K562 (cell line): ENCODE measurements around the gene DNAH8. TPM values are rescaled to one million over a fixed set of nuclear protein-coding genes. Genes with fewer than 3 reads are reported as not detected.

ENCODE experiments used
- ATAC-seq: fragments of 200-7000 bp; cut with Tn5 transposase; 3 replicates; pipeline ENCODE4 v1.9.1; 2020; ENCODE audit warnings: moderate library complexity
- BruUV-seq: library from RNA; stranded (reverse); fragments of 400-500 nt; replicated peaks from 2 replicates; lab custom pipeline; 2021; lab: Mats Ljungman, UMichigan
- CTCF ChIA-PET: fragments of 300-600 bp; formaldehyde crosslinking; extraction: SDS; loops from one replicate; lab custom pipeline; 2021; ENCODE audit warnings: low intra/inter-chr PET ratio; lab: Yijun Ruan, JAX
- POLR2A ChIA-PET: fragments of 300-600, 350-650 bp; sonication (Branson Sonifier 250); formaldehyde crosslinking; extraction: SDS; loops from one replicate; lab custom pipeline; 2021; ENCODE audit warnings: antibody characterized with exemption, inconsistent platforms; lab: Yijun Ruan, JAX
- DNase-seq, 4 experiments: peaks; one replicate each; pipeline versions ENCODE4 v3.0.0 to v3.0.0-alpha.2; 2011 to 2018; ENCODE audit warnings: low spot score in 3 of 4, mixed read lengths in 3 of 4; ENCODE audit errors: extremely low read depth in 1 of 4
- FAIRE-seq: peaks from 2 replicates; lab custom pipeline; 2011; peaks lifted over from hg19 to GRCh38; lab: Jason Lieb, UNC
- H2AFZ ChIP-seq: 2 replicates; pipeline ENCODE4 v1.6.0; 2011; ENCODE audit warnings: low read depth, low read length, control low read depth, inconsistent platforms
- H3K27ac ChIP-seq: fragments of 200-600 bp; 3 replicates; pipeline ENCODE4 v1.8.0; 2011; ENCODE audit warnings: low read depth, mild to moderate bottlenecking, control low read depth, inconsistent platforms, low read length, moderate library complexity, mixed read lengths; ENCODE audit errors: extremely low read depth
- H3K27me3 ChIP-seq, 2 experiments: fragments of 300-600 bp in 1 of 2; 2 replicates in 1 of 2; 3 replicates in 1 of 2; pipeline versions ENCODE4 v1.6.0 to v1.8.0; 2011; ENCODE audit warnings: inconsistent platforms in 2 of 2, low read length in 2 of 2, mild to moderate bottlenecking in 1 of 2, mixed read lengths in 1 of 2, moderate library complexity in 1 of 2; ENCODE audit not compliant: control insufficient read depth in 2 of 2, insufficient read depth in 2 of 2
- H3K36me3 ChIP-seq: fragments of 300-600 bp; 3 replicates; pipeline ENCODE4 v1.8.0; 2011; ENCODE audit warnings: mild to moderate bottlenecking, low read length, inconsistent platforms; ENCODE audit not compliant: control insufficient read depth, insufficient read depth
- H3K4me1 ChIP-seq, 2 experiments: fragments of 200-600 bp in 1 of 2; replicated peaks in 1 of 2; 2 replicates in 1 of 2; 3 replicates in 1 of 2; pipeline versions ENCODE4 v1.5.1 to v1.8.0; 2011; ENCODE audit warnings: inconsistent platforms in 2 of 2, low read length in 2 of 2, mild to moderate bottlenecking in 1 of 2, mixed read lengths in 1 of 2, moderate library complexity in 1 of 2; ENCODE audit not compliant: control insufficient read depth in 2 of 2, insufficient read depth in 2 of 2
- H3K4me2 ChIP-seq: 2 replicates; pipeline ENCODE4 v1.6.1; 2011; ENCODE audit warnings: low read length, control low read depth, inconsistent platforms, mixed read lengths; ENCODE audit not compliant: insufficient read depth
- H3K4me3 ChIP-seq: fragments of 200-600 bp; sonication (generic), shearing (Covaris generic); 2 replicates; pipeline ENCODE4 v1.5.1; 2016; ENCODE audit warnings: control low read depth, inconsistent platforms
- H3K79me2 ChIP-seq: fragments of 200-600 bp; 3 replicates; pipeline ENCODE4 v1.8.0; 2011; ENCODE audit warnings: low read length, inconsistent platforms; ENCODE audit not compliant: control insufficient read depth, insufficient read depth
- H3K9ac ChIP-seq, 2 experiments: 2 replicates each; pipeline versions ENCODE4 v1.6.0 to v1.6.1; 2011; ENCODE audit warnings: low read depth in 2 of 2, low read length in 2 of 2, control low read depth in 1 of 2, inconsistent platforms in 1 of 2, mild to moderate bottlenecking in 1 of 2, mixed read lengths in 1 of 2; ENCODE audit not compliant: insufficient read depth in 1 of 2
- H3K9me1 ChIP-seq: one replicate; pipeline ENCODE4 v1.6.0; 2011; ENCODE audit warnings: inconsistent platforms, mild to moderate bottlenecking, low read length, moderate library complexity; ENCODE audit not compliant: control insufficient read depth, insufficient read depth
- H3K9me3 ChIP-seq: replicated peaks from 2 replicates; pipeline ENCODE4 v1.5.1; 2011; ENCODE audit warnings: low read depth, low read length, inconsistent platforms; ENCODE audit not compliant: control insufficient read depth, insufficient read depth
- H4K20me1 ChIP-seq: replicated peaks from 2 replicates; pipeline ENCODE4 v1.6.1; 2011; ENCODE audit warnings: low read length, inconsistent platforms, mixed read lengths; ENCODE audit not compliant: control insufficient read depth, insufficient read depth
- ATF6 ChIP-seq: sonication (generic); formaldehyde crosslinking; IDR thresholded peaks from 2 replicates; pipeline ENCODE4 v1.4.0; 2020; ENCODE audit warnings: mild to moderate bottlenecking, missing genetic modification reagents
- CCNT2 ChIP-seq: IDR thresholded peaks from 2 replicates; pipeline ENCODE4 v1.6.1; 2011; ENCODE audit warnings: borderline replicate concordance, low read depth, mild to moderate bottlenecking, moderate library complexity, mixed read lengths, low read length; ENCODE audit not compliant: insufficient read length; ENCODE audit errors: extremely low read depth
- PHTF2 ChIP-seq: fragments of 250-450 bp; sonication (Bioruptor Pico); IDR thresholded peaks from 2 replicates; pipeline ENCODE4 v1.5.0; 2021; ENCODE audit warnings: mild to moderate bottlenecking
- POLR2AphosphoS2 ChIP-seq: IDR thresholded peaks from 2 replicates; pipeline ENCODE4 v1.6.1; 2012; ENCODE audit warnings: low read length, improper control_type of control experiment
- SFPQ ChIP-seq: fragments of 200-400 bp; formaldehyde crosslinking; IDR thresholded peaks from 2 replicates; pipeline ENCODE4 v1.6.1; 2017; ENCODE audit warnings: mild to moderate bottlenecking, low read depth, low read length, moderate library complexity
- SRF ChIP-seq, 2 experiments: fragments of 250-450, 450-650 bp in 1 of 2; sonication (Bioruptor Pico) in 1 of 2; sonication (generic) in 1 of 2; formaldehyde crosslinking; IDR thresholded peaks; 2 replicates each; pipeline versions ENCODE4 v1.5.0 to v1.5.1; 2020 to 2022; ENCODE audit warnings: mild to moderate bottlenecking in 1 of 2, missing genetic modification reagents in 1 of 2
- TGIF2 ChIP-seq: sonication (generic); formaldehyde crosslinking; IDR thresholded peaks from 2 replicates; pipeline ENCODE4 v1.8.1; 2022; ENCODE audit warnings: mild to moderate bottlenecking, missing genetic modification reagents, moderate library complexity
- USF1 ChIP-seq: sonication (generic); formaldehyde crosslinking; IDR thresholded peaks from 2 replicates; pipeline ENCODE4 v1.9.0; 2022; ENCODE audit warnings: mild to moderate bottlenecking, missing genetic modification reagents
- ZHX1 ChIP-seq: fragments of 150-350 bp; conservative IDR thresholded peaks from 2 replicates; pipeline ENCODE4 v1.6.1; 2014; ENCODE audit warnings: low read length
- ZNF3 ChIP-seq: fragments of 250-450 bp; sonication (Bioruptor Pico); IDR thresholded peaks from 2 replicates; pipeline ENCODE4 v1.5.0; 2021; ENCODE audit warnings: mild to moderate bottlenecking, moderate library complexity
- ZNF431 ChIP-seq: sonication (generic); formaldehyde crosslinking; IDR thresholded peaks from 2 replicates; pipeline ENCODE4 v1.8.0; 2022; ENCODE audit warnings: mild to moderate bottlenecking, missing genetic modification reagents
- ZNF57 ChIP-seq: fragments of 450-650 bp; formaldehyde crosslinking; IDR thresholded peaks from 2 replicates; pipeline ENCODE4 v1.4.0; 2020; ENCODE audit warnings: mild to moderate bottlenecking, moderate library complexity
- ZNF717 ChIP-seq: fragments of 250-450 bp; sonication (Bioruptor Pico); IDR thresholded peaks from 2 replicates; pipeline ENCODE4 v1.5.0; 2021
- WGBS: fragments of 100-300 bp; shearing (Covaris generic); methylation state at CpG from one replicate; pipeline ENCODE4 v1.1.6; 2016; ENCODE audit warnings: low coverage, mixed read lengths; ENCODE audit not compliant: insufficient coverage; ENCODE audit errors: missing lambda C conversion rate; 5-methylcytosine and 5-hydroxymethylcytosine counted together
- in situ Hi-C: fragments of 300-500 bp; cut with MboI; formaldehyde crosslinking; loops from 4 replicates; pipeline ENCODE4 v1.15.0; 2018; ENCODE audit warnings: inconsistent platforms, mixed read lengths
- intact Hi-C: fragments of 100-400 bp; cut with micrococcal nuclease; formaldehyde crosslinking; loops from 2 replicates; pipeline ENCODE4 v1.14.2; 2022
- polyA plus RNA-seq, 8 experiments: library from polyadenylated mRNA; depleted of rRNA in 4 of 8; stranded (reverse) in 5 of 8; unstranded in 3 of 8; fragments of >200 nt; fragmentation: Nextera tagmentation in 2 of 8; fragmentation: Illumina TruSeq in 1 of 8; extraction: Ambion mirVana in 2 of 8; extraction: Trizol in 1 of 8; gene quantifications; 2 replicates each; pipeline versions ENCODE4 v1.2.1 to v1.2.3, GENCODE V29; 2011 to 2014; ENCODE audit warnings: inconsistent platforms in 1 of 8, missing spikeins in 1 of 8
- total RNA-seq, 7 experiments: library from RNA; depleted of rRNA in 6 of 7; stranded (reverse); fragments of >200 nt in 6 of 7; fragmentation: Illumina TruSeq in 2 of 7; extraction: Trizol in 2 of 7; gene quantifications; 2 replicates each; pipeline versions ENCODE4 v1.2.1 to v1.2.3, GENCODE V29; 2011 to 2021; ENCODE audit warnings: low replicate concordance in 1 of 7

The DNAH8 gene
- total and polyA plus RNA-seq, 9 of the 15 experiments (the other 6 are each of a cell fraction or from before 2014, with no cell fraction given) = 1.2 to 4.2 (median 2.9) TPM

GRCh38 chr6:38974389-38975151, 259.5 kb downstream of the DNAH8 start:
- no peak overlapping the region for H3K4me2 ChIP-seq
- H3K4me1 ChIP-seq = no peaks in the 10 kb centered on the region
- H3K27me3 ChIP-seq = peaks cover 2 to 6% of the 10 kb centered on the region in 2 experiments; a peak in 3 of 5 replicates
- BruUV-seq = no TSS peak
- in situ Hi-C loops (no loop called here), intact Hi-C loops (no loop called here)
- no peak overlapping the region for H3K27ac ChIP-seq
- H3K9ac ChIP-seq = no peak overlapping the region
- no peak for FAIRE-seq
- H3K36me3 ChIP-seq = no peaks in the 10 kb centered on the region
- ChIA-PET CTCF (interaction anchor here (0.6 to 1.3 kb wide), 2 partner anchors 334 to 335 kb away, joined by 4 to 5 read pairs; no protein-coding TSS in a partner anchor), POLR2A (interaction anchor here (0.7 kb wide), 1 partner anchor 32 kb away, joined by 3 read pairs; no protein-coding TSS in a partner anchor)
- no peak for ATAC-seq
- no peaks in the 10 kb centered on the region for H3K9me3 ChIP-seq
- H2AFZ ChIP-seq = no peak overlapping the region
- H4K20me1 ChIP-seq = no peaks in the 10 kb centered on the region
- H3K79me2 ChIP-seq = no peaks in the 10 kb centered on the region
- DNase-seq = no peak
- no peak overlapping the region for H3K4me3 ChIP-seq
- 19% methylated on average over 7 of the region's 7 CpGs for WGBS
- no peaks in the 10 kb centered on the region for H3K9me1 ChIP-seq
- TF ChIP-seq USF1 (CRISPR knock-in tag) = no peak
- TF ChIP-seq SRF (CRISPR knock-in tag; IDR thresholded peaks at IDR 0.05) = no peak
- TF ChIP-seq POLR2AphosphoS2 = no peak
- no peak for TF ChIP-seq ZNF3 (CRISPR knock-in tag)
- TF ChIP-seq PHTF2 (CRISPR knock-in tag) = no peak
- no peak for TF ChIP-seq SFPQ
- no peak for TF ChIP-seq ZNF431 (CRISPR knock-in tag)
- no peak for TF ChIP-seq TGIF2 (CRISPR knock-in tag)
- TF ChIP-seq CCNT2 = no peak
- TF ChIP-seq ATF6 (CRISPR knock-in tag) = no peak
- no peak for TF ChIP-seq ZNF717 (CRISPR knock-in tag)
- no peak for TF ChIP-seq ZNF57 (CRISPR knock-in tag)
- no peak for TF ChIP-seq ZHX1
